ENCODE results near the gene KRTAP4-11. TPM values are rescaled to one million over a fixed set of nuclear protein-coding genes. Genes with fewer than 3 reads are reported as not detected.

Gene KRTAP4-11
- total and polyA plus RNA-seq, 2 of the 8 experiments (the other 6 are each of a cell fraction or from before 2014, with no cell fraction given): not detected

GRCh38 chr17:41116297-41116696 lies 1.9 kb downstream of the KRTAP4-11 start:
- H3K4ac ChIP-seq (replicated peaks; ENCODE audit: insufficient read length, low read depth, low read length): no peak overlapping the region
- FAIRE-seq (no peak), DNase-seq (ENCODE audit: low read depth in 1 of 2, low spot score in 2 of 2) (no peak)
- no peak overlapping the region for H4K8ac ChIP-seq (ENCODE audit: extremely low read depth, insufficient read depth, low read length)
- no peaks in the 10 kb centered on the region; a peak in 1 of 8 replicates for H3K36me3 ChIP-seq (ENCODE audit: control insufficient read depth in 2 of 4, insufficient read depth in 4 of 4, low read length in 3 of 4)
- H3K23me2 ChIP-seq (ENCODE audit: low read depth, low read length): no peaks in the 10 kb centered on the region
- H2BK120ac ChIP-seq (replicated peaks; ENCODE audit: low read depth, low read length): no peak overlapping the region
- H3K9me3 ChIP-seq (ENCODE audit: insufficient read depth in 2 of 2, low read depth in 1 of 2, low read length in 1 of 2): peaks cover 12 to 21% of the 10 kb centered on the region in 2 experiments
- no peak overlapping the region for H4K91ac ChIP-seq (replicated peaks; ENCODE audit: insufficient read length, low read length)
- no peak overlapping the region for H2BK12ac ChIP-seq (ENCODE audit: low read depth, low read length)
- no peak overlapping the region for H3K23ac ChIP-seq (ENCODE audit: insufficient read length)
- H3K79me1 ChIP-seq (ENCODE audit: low read depth, low read length): no peaks in the 10 kb centered on the region
- H3K4me3 ChIP-seq (ENCODE audit: extremely low read depth in 1 of 4, insufficient read depth in 2 of 4, low read depth in 3 of 4, low read length in 4 of 4): no peak overlapping the region
- no peaks in the 10 kb centered on the region for H3K4me1 ChIP-seq (replicated peaks in 1 of 4; ENCODE audit: control insufficient read depth in 3 of 4, insufficient read depth in 4 of 4, low read length in 3 of 4)
- no peak overlapping the region for H3K4me2 ChIP-seq (ENCODE audit: insufficient read depth in 1 of 2, low read depth in 2 of 2, low read length in 2 of 2)
- H2BK15ac ChIP-seq (ENCODE audit: low read length): no peak overlapping the region
- H3K56ac ChIP-seq (replicated peaks; ENCODE audit: insufficient read length, low read depth, low read length): no peak overlapping the region
- H2AK5ac ChIP-seq (ENCODE audit: low read depth, low read length): no peak overlapping the region
- no peak overlapping the region for H2AFZ ChIP-seq (ENCODE audit: low read length)
- H3K27ac ChIP-seq (ENCODE audit: low read depth, low read length): no peak overlapping the region
- no peaks in the 10 kb centered on the region for H4K20me1 ChIP-seq (replicated peaks in 1 of 2; ENCODE audit: control insufficient read depth in 1 of 2, insufficient read depth in 2 of 2, low read length in 2 of 2)
- H3K9ac ChIP-seq (replicated peaks in 1 of 4; ENCODE audit: extremely low read depth in 1 of 4, low read depth in 3 of 4, low read length in 3 of 4): no peak overlapping the region
- no peak overlapping the region for H2BK5ac ChIP-seq (ENCODE audit: low read depth, low read length)
- TF ChIP-seq SP1 (IDR thresholded peaks at IDR 0.05; ENCODE audit: low read depth, low read length) (no peak), KDM5A (IDR thresholded peaks at IDR 0.05; ENCODE audit: low read length) (no peak), CEBPB (IDR thresholded peaks at IDR 0.05; ENCODE audit: low read depth, low read length) (no peak)
- WGBS, 2 experiments (ENCODE audit: extremely low coverage in 1 of 2, insufficient coverage in 1 of 2, insufficient read length in 1 of 2, insufficient replicate concordance in 2 of 2, low coverage in 1 of 2, low lambda C conversion rate in 2 of 2, missing lambda C conversion rate in 1 of 2): 89% methylated on average over 5 of the region's 5 CpGs; no CpG with 5 or more reads in 1 of the 2 experiments
- no peaks in the 10 kb centered on the region for H3K79me2 ChIP-seq (ENCODE audit: control insufficient read depth in 1 of 2, insufficient read depth in 2 of 2, low read length in 2 of 2)
- H2BK20ac ChIP-seq (ENCODE audit: low read length): no peak overlapping the region
- ChIA-PET CTCF (ENCODE audit: partially characterized antibody) (no interaction called here), POLR2A (ENCODE audit: partially characterized antibody) (no interaction called here)
- no peak overlapping the region for H4K5ac ChIP-seq (ENCODE audit: insufficient read length, low read depth, low read length)
- no peaks in the 10 kb centered on the region for H3K27me3 ChIP-seq (replicated peaks in 1 of 4; ENCODE audit: control insufficient read depth in 3 of 4, extremely low read depth in 1 of 4, insufficient read depth in 3 of 4, low read length in 3 of 4)
- no peak overlapping the region for H3K18ac ChIP-seq (ENCODE audit: extremely low read depth, low read length)
- H3K14ac ChIP-seq (ENCODE audit: insufficient read length): no peak overlapping the region
